ENCODE data around the gene SMAGP.
"Not testable (repeated sequence)": the region's sequence is repeated elsewhere in the genome, so short reads cannot be mapped to it uniquely, and the experiment has no call there.

DNA sequence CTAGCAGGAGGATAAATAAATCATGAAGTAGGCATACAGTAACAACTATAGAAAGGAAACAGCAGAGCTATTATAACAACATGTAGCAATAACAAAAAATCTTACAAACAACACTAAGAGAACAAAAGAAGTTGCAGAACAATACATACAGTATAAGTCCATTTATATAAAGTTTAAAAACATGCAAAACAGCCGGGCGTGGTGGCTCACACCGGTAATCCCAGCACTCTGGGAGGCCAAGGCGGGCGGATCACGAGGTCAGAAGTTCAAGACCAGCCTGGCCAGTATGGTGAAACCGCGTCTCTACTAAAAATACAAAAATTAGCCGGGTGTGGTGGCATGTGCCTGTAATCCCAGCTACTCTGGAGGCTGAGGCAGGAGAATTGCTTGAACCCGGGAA lies 23.9 kb upstream of the SMAGP start:
- TF ChIP-seq POLR2A (IDR thresholded peaks at IDR 0.05; ENCODE audit: low read length); GATA1 (IDR thresholded peaks at IDR 0.05; ENCODE audit: low read depth, low read length): not testable (repeated sequence)
